Measurements from ENCODE around the gene ATRAID. TPM values are rescaled to one million over a fixed set of nuclear protein-coding genes. Genes with fewer than 3 reads are reported as not detected.
"Not testable (repeated sequence)": the region's sequence is repeated elsewhere in the genome, so short reads cannot be mapped to it uniquely, and the experiment has no call there.

Gene ATRAID
- 196 and 202 TPM in 2 replicates for total RNA-seq (2014; rRNA removed; shearing (Covaris generic))

GRCh38 chr2:27211943-27212625 is at the start of gene ATRAID, which contains the start of gene SLC5A6:
ATRAID (plus strand) TSS chr2:27212041; CDS start chr2:27212369, 328 bp downstream.
SLC5A6 (minus strand) TSS chr2:27212268; CDS start chr2:27207650, 4,618 bp downstream.
- peak; percentile 52 for DNase-seq (ENCODE audit: low spot score)

- DNase-seq (ENCODE audit: low spot score) = peak; percentile 20
These were observed 49.4 kb upstream of the ATRAID start for GRCh38 chr2:27162151-27163121.

- no peak for DNase-seq (ENCODE audit: low spot score)
These were observed 46.7 kb upstream of the ATRAID start for GRCh38 chr2:27164960-27165763.

GRCh38 chr2:27170581-27171337 is 41.1 kb upstream of the ATRAID start:
- DNase-seq (ENCODE audit: low spot score) = no peak

- no peak for DNase-seq (ENCODE audit: low spot score)
These were observed 40.4 kb upstream of the ATRAID start for GRCh38 chr2:27171351-27171848.

GRCh38 chr2:27174638-27175037 is 37.2 kb upstream of the ATRAID start:
- DNase-seq (ENCODE audit: low spot score) = peak; percentile 43

GRCh38 chr2:27175330-27175729 is 36.5 kb upstream of the ATRAID start:
- no peak for DNase-seq (ENCODE audit: low spot score)

GRCh38 chr2:27175781-27176180 is 36.1 kb upstream of the ATRAID start:
- not testable (repeated sequence) for DNase-seq (ENCODE audit: low spot score)

- no peak for DNase-seq (ENCODE audit: low spot score)
These were observed 34.1 kb upstream of the ATRAID start for GRCh38 chr2:27177441-27178351.

GRCh38 chr2:27178469-27178868 is 33.4 kb upstream of the ATRAID start:
- no peak for DNase-seq (ENCODE audit: low spot score)

GRCh38 chr2:27179344-27180000 is 32.4 kb upstream of the ATRAID start:
- no peak for DNase-seq (ENCODE audit: low spot score)

- no peak for DNase-seq (ENCODE audit: low spot score)
These were observed 29.5 kb upstream of the ATRAID start for GRCh38 chr2:27182346-27182745.

GRCh38 chr2:27184115-27184514 is 27.7 kb upstream of the ATRAID start:
- DNase-seq (ENCODE audit: low spot score) = no peak

GRCh38 chr2:27185331-27186026 is 26.4 kb upstream of the ATRAID start:
- DNase-seq (ENCODE audit: low spot score) = peak; percentile 70

GRCh38 chr2:27186613-27187345 is 25.1 kb upstream of the ATRAID start:
- no peak for DNase-seq (ENCODE audit: low spot score)

- DNase-seq (ENCODE audit: low spot score) = no peak
These were observed 21.9 kb upstream of the ATRAID start for GRCh38 chr2:27189989-27190388.

- DNase-seq (ENCODE audit: low spot score) = peak; percentile 20
These were observed 20.6 kb upstream of the ATRAID start for GRCh38 chr2:27191070-27191829.
